Left lung (tissue), 10 donors: ENCODE measurements around the gene NXPE4. TPM values are rescaled to one million over a fixed set of nuclear protein-coding genes. Genes with fewer than 3 reads are reported as not detected.

Experiments used
- ATAC-seq: fragments of 200-7000 bp; cut with Tn5 transposase; one replicate; pipeline ENCODE4 v1.9.1; 2020; ENCODE audit warnings: moderate library complexity
- DNase-seq, 4 donors: peaks; one replicate each; pipeline ENCODE4 v3.0.0-alpha.2; 2013 to 2020
- H3K27ac ChIP-seq, 2 donors: fragments of 200-600 bp; sonication (generic) in 1 of 2; one replicate each; pipeline versions ENCODE4 v1.5.0 to v1.8.0; 2020 to 2021
- H3K27me3 ChIP-seq, 2 donors: fragments of 200-600 bp; sonication (generic) in 1 of 2; one replicate each; pipeline versions ENCODE4 v1.5.0 to v1.8.0; 2020 to 2021
- H3K36me3 ChIP-seq, 2 donors: fragments of 200-600 bp; sonication (generic) in 1 of 2; one replicate each; pipeline versions ENCODE4 v1.5.0 to v1.8.0; 2020 to 2021
- H3K4me1 ChIP-seq, 2 donors: fragments of 200-600 bp; one replicate each; pipeline ENCODE4 v1.8.0; 2021
- H3K4me3 ChIP-seq, 2 donors: fragments of 200-600 bp; sonication (generic) in 1 of 2; one replicate each; pipeline versions ENCODE4 v1.5.0 to v1.8.0; 2020 to 2021; ENCODE audit warnings: mild to moderate bottlenecking in 1 of 2
- H3K9me3 ChIP-seq, 2 donors: fragments of 200-600 bp; sonication (generic) in 1 of 2; one replicate each; pipeline versions ENCODE4 v1.5.0 to v1.8.0; 2020 to 2021
- CTCF ChIP-seq, 2 donors: fragments of 200-600 bp; sonication (generic) in 1 of 2; IDR thresholded peaks; one replicate each; pipeline versions ENCODE4 v1.5.0 to v1.8.0; 2021; ENCODE audit warnings: antibody characterized with exemption in 2 of 2
- intact Hi-C, 2 donors: fragments of 100-400 bp; cut with DNase I; formaldehyde crosslinking; loops; one replicate each; pipeline versions ENCODE4 v1.11.2 to v1.14.2; 2022
- polyA plus RNA-seq, 6 donors: library from polyadenylated mRNA; unstranded; fragments of 120-200 nt; gene quantifications; one replicate each; pipeline ENCODE4 v1.2.1, GENCODE V29; 2013; ENCODE audit not compliant: insufficient read length in 6 of 6
- total RNA-seq, 2 donors: library from RNA; stranded (reverse); fragmentation: NEBNext Ultra II Directional; extraction: Animal tissue kit (Norgen Biotek cat#: 25700); gene quantifications; one replicate each; pipeline ENCODE4 v1.2.1, GENCODE V29; 2021
- donor health status: DM: no; HTN: yes; CAD: no.
- donor health status: DM: no; HTN: no; CAD: no.

Gene NXPE4
- total and polyA plus RNA-seq, 8 donors = 0.10 TPM; not detected in 7

- Histone ChIP-seq H3K9me3 (peaks cover 0 to 51% of the 10 kb centered on the region in 2 donors), H3K27me3 (no peaks in the 10 kb centered on the region), H3K36me3 (no peaks in the 10 kb centered on the region), H3K27ac (no peak overlapping the region), H3K4me3 (no peak overlapping the region), H3K4me1 (no peaks in the 10 kb centered on the region)
- ATAC-seq (no peak), DNase-seq (no peak)
- intact Hi-C loops = no loop called here
- TF ChIP-seq CTCF (IDR thresholded peaks at IDR 0.05) = no peak
Measured at GRCh38 chr11:114622858-114623257, 27.3 kb upstream of the NXPE4 start.

- H3K27ac ChIP-seq = no peak overlapping the region
- intact Hi-C loops = no loop called here
- no peak for ATAC-seq
- H3K4me1 ChIP-seq = no peaks in the 10 kb centered on the region
- no peaks in the 10 kb centered on the region for H3K27me3 ChIP-seq
- no peaks in the 10 kb centered on the region for H3K36me3 ChIP-seq
- DNase-seq = no peak
- peaks cover 0 to 55% of the 10 kb centered on the region in 2 donors for H3K9me3 ChIP-seq
- H3K4me3 ChIP-seq = no peak overlapping the region
- no peak for TF ChIP-seq CTCF (IDR thresholded peaks at IDR 0.05)
Measured at GRCh38 chr11:114621950-114622809, 26.6 kb upstream of the NXPE4 start.

- no peak overlapping the region for H3K27ac ChIP-seq
- no peaks in the 10 kb centered on the region for H3K4me1 ChIP-seq
- no peaks in the 10 kb centered on the region for H3K36me3 ChIP-seq
- no peak for TF ChIP-seq CTCF (IDR thresholded peaks at IDR 0.05)
- H3K9me3 ChIP-seq = peaks cover 0 to 65% of the 10 kb centered on the region in 2 donors
- no peak for DNase-seq
- H3K27me3 ChIP-seq = no peaks in the 10 kb centered on the region
- ATAC-seq = no peak
- H3K4me3 ChIP-seq = no peak overlapping the region
- intact Hi-C loops = no loop called here
Measured at GRCh38 chr11:114621072-114621471, 25.5 kb upstream of the NXPE4 start.

- TF ChIP-seq CTCF (IDR thresholded peaks at IDR 0.05) = no peak
- Histone ChIP-seq H3K27me3 (no peaks in the 10 kb centered on the region), H3K36me3 (no peaks in the 10 kb centered on the region), H3K4me3 (no peak overlapping the region), H3K27ac (no peak overlapping the region), H3K9me3 (peaks cover 0 to 76% of the 10 kb centered on the region in 2 donors), H3K4me1 (no peaks in the 10 kb centered on the region)
- intact Hi-C loops = no loop called here
- ATAC-seq = no peak
- no peak for DNase-seq
Measured at GRCh38 chr11:114619659-114620173, 24.1 kb upstream of the NXPE4 start.

- Histone ChIP-seq H3K4me3 (no peak overlapping the region), H3K36me3 (no peaks in the 10 kb centered on the region), H3K9me3 (peaks cover 0 to 74% of the 10 kb centered on the region in 2 donors), H3K4me1 (no peaks in the 10 kb centered on the region), H3K27me3 (no peaks in the 10 kb centered on the region), H3K27ac (no peak overlapping the region)
- DNase-seq (no peak), ATAC-seq (no peak)
- no peak for TF ChIP-seq CTCF (IDR thresholded peaks at IDR 0.05)
- intact Hi-C loops = no loop called here
Measured at GRCh38 chr11:114618139-114618538, 22.6 kb upstream of the NXPE4 start.
